ENCODE measurements around the gene PDZD4. TPM values are rescaled to one million over a fixed set of nuclear protein-coding genes. Genes with fewer than 3 reads are reported as not detected.

The PDZD4 gene
- total RNA-seq, 4 donors from 2014 or later: 20.0 to 48.4 (median 36.9) TPM

GRCh38 chrX:153869473-153870287, 39.3 kb upstream of the PDZD4 start:
- Histone ChIP-seq H3K36me3 (peaks cover 0 to 8% (median 0%) of the 10 kb centered on the region in 4 donors), H3K4me3 (no peak overlapping the region), H3K27ac (replicated peaks in 1 of 4) (no peak overlapping the region), H3K9me3 (no peaks in the 10 kb centered on the region), H3K27me3 (peaks cover 0 to 15% (median 0%) of the 10 kb centered on the region in 4 donors), H3K4me1 (no peaks in the 10 kb centered on the region)
- TF ChIP-seq POLR2A (IDR thresholded peaks at IDR 0.05; ENCODE audit: low read depth) (no peak), CTCF (IDR thresholded peaks at IDR 0.05) (no peak), EP300 (IDR thresholded peaks at IDR 0.05) (no peak), POLR2AphosphoS5 (IDR thresholded peaks at IDR 0.05) (no peak)
- DNase-seq (ENCODE audit: extremely low spot score): no peak
- intact Hi-C loops (cut with DNase I): no loop called here
- WGBS: 91% methylated on average over 13 of the region's 31 CpGs

DNA sequence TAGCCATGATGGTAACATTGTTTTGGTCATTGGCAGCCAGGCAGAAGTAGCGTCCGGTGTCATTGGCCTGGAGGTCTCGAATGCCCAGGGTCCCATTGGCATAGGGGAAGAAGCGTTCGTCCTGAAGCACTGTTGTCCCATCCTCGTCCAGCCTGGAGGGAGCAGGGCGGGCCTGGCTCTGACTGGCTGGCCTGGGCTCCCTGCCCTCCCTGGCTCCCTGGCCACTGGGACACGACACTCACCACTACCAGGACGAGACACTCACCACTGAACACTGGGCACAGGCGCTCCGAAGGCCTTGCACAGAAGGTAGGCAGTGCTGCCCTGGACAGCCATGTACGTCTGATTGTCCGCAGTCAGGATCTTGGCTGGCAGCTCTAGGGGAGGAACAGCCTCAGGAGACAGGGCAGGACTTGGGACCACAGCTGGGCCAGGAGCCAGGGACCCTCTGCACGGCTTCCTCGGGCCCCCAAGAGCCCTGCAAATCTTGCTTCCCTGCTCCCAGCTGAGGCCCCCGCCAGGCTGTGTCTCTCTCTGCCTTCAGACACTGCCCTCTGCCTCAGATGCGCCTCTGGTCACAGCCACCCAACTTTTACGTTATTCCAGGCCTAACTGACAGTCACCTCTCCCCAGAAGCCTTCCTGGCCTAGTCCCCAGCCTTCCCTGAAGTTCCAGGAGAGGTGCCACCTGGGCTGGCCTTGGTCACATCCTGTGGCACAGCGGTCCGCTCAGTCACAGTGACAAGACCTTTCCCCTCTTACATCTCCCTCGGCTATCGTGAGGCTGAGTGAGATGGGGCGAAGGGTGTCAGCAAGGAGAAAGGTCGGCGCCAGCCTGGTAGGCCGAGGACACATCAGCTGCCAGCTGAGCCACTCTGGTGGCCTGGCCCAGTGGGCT, 38.5 kb upstream of the PDZD4 start:
- intact Hi-C loops (cut with DNase I): no loop called here
- TF ChIP-seq POLR2AphosphoS5 (IDR thresholded peaks at IDR 0.05): no peak
- no peak for TF ChIP-seq POLR2A (IDR thresholded peaks at IDR 0.05; ENCODE audit: low read depth)
- Histone ChIP-seq H3K4me3 (no peak overlapping the region), H3K4me1 (no peaks in the 10 kb centered on the region), H3K27ac (replicated peaks in 1 of 4) (no peak overlapping the region), H3K27me3 (peaks cover 0 to 15% (median 0%) of the 10 kb centered on the region in 4 donors), H3K9me3 (no peaks in the 10 kb centered on the region), H3K36me3 (peaks cover 0 to 8% (median 0%) of the 10 kb centered on the region in 4 donors)
- WGBS: 84% methylated on average over 13 of the region's 26 CpGs
- DNase-seq (ENCODE audit: extremely low spot score): no peak

DNA sequence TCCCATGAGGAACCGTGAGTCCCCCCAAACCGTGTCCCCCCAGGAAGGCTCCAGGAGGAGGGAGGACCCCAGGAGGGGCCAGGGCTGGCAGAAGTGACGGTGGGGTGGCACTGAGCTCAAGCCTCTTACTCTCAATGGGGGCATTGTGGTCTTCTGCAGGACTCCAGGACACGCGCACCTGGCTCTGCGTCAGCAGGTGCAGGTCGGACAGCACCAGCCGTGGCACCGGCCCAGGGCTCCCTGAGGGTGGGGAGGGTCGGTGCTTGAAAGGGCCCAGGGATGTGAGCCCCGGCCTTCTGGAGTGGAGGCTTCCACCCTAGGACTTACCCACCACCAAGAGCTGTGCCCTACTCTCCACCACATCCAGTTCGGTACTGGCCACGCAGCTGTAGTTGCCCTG, 37.3 kb upstream of the PDZD4 start:
- intact Hi-C loops (cut with DNase I): no loop called here
- Histone ChIP-seq H3K36me3 (peaks cover 0 to 8% (median 0%) of the 10 kb centered on the region in 4 donors), H3K4me1 (no peaks in the 10 kb centered on the region), H3K27me3 (peaks cover 0 to 15% (median 0%) of the 10 kb centered on the region in 4 donors), H3K9me3 (no peaks in the 10 kb centered on the region), H3K27ac (replicated peaks in 1 of 4) (no peak overlapping the region), H3K4me3 (no peak overlapping the region)
- WGBS: 92% methylated on average over 13 of the region's 13 CpGs
- no peak for DNase-seq (ENCODE audit: extremely low spot score)
- no peak for TF ChIP-seq CTCF (IDR thresholded peaks at IDR 0.05)
- TF ChIP-seq POLR2AphosphoS5 (IDR thresholded peaks at IDR 0.05): no peak
- no peak for TF ChIP-seq POLR2A (IDR thresholded peaks at IDR 0.05; ENCODE audit: low read depth)
- no peak for TF ChIP-seq EP300 (IDR thresholded peaks at IDR 0.05)

DNA sequence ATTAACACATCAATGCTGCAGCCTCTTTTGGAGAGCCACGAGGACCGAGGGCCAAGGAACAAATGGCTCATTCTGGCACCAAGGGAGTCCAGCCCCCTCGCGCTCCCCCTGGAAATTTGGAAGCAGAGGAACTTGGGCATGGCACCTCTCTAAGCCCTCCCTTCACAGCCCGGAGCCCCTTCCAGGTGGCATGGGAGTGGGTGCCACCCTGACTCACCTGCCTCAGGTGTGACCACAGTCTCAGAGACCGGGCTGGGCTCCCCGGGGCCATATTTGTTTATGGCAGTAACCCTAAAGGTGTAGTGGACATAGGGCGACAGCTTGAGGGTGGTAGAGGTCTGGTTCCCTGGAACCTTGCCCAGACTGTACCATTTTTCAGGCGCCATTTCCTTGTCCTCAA, 36.8 kb upstream of the PDZD4 start:
- Histone ChIP-seq H3K9me3 (no peaks in the 10 kb centered on the region), H3K27ac (replicated peaks in 1 of 4) (no peak overlapping the region), H3K4me1 (no peaks in the 10 kb centered on the region), H3K4me3 (no peak overlapping the region), H3K27me3 (peaks cover 0 to 15% (median 0%) of the 10 kb centered on the region in 4 donors), H3K36me3 (peaks cover 0 to 8% (median 0%) of the 10 kb centered on the region in 4 donors)
- WGBS: 89% methylated on average over 5 of the region's 9 CpGs
- TF ChIP-seq CTCF (IDR thresholded peaks at IDR 0.05) (no peak), POLR2A (IDR thresholded peaks at IDR 0.05; ENCODE audit: low read depth) (no peak), EP300 (IDR thresholded peaks at IDR 0.05) (no peak), POLR2AphosphoS5 (IDR thresholded peaks at IDR 0.05) (no peak)
- no peak for DNase-seq (ENCODE audit: extremely low spot score)
- intact Hi-C loops (cut with DNase I): no loop called here
